Endodermal cell (in vitro differentiated cells): ENCODE data around the gene PGBD5. TPM values are rescaled to one million over a fixed set of nuclear protein-coding genes. Genes with fewer than 3 reads are reported as not detected.

Experiments
- DNase-seq: peaks from one replicate; pipeline ENCODE4 v3.0.0-alpha.2; 2017
- H3K27ac ChIP-seq: 2 replicates; pipeline ENCODE4 v1.5.1; 2013; ENCODE audit warnings: mild to moderate bottlenecking, low read depth, low read length, moderate library complexity
- H3K27me3 ChIP-seq: 2 replicates; pipeline ENCODE4 v1.6.1; 2013; ENCODE audit warnings: mild to moderate bottlenecking, low read length, moderate library complexity; ENCODE audit not compliant: insufficient read depth, control insufficient read depth, poor library complexity, severe bottlenecking
- H3K36me3 ChIP-seq: 2 replicates; pipeline ENCODE4 v1.7.0; 2013; ENCODE audit warnings: mild to moderate bottlenecking, low read length, moderate library complexity; ENCODE audit not compliant: control insufficient read depth, insufficient read depth
- H3K4me1 ChIP-seq: one replicate; pipeline ENCODE4 v1.7.0; 2013; ENCODE audit warnings: low read length; ENCODE audit not compliant: control insufficient read depth, insufficient read depth
- H3K4me3 ChIP-seq: 2 replicates; pipeline ENCODE4 v1.5.1; 2013; ENCODE audit warnings: mild to moderate bottlenecking, low read length, moderate library complexity
- H3K9ac ChIP-seq: 2 replicates; pipeline ENCODE4 v1.6.1; 2013; ENCODE audit warnings: mild to moderate bottlenecking, low read length, moderate library complexity; ENCODE audit not compliant: poor library complexity, severe bottlenecking; ENCODE audit errors: extremely low read depth
- H3K9me3 ChIP-seq: 2 replicates; pipeline ENCODE4 v1.6.1; 2013; ENCODE audit warnings: mild to moderate bottlenecking, low read length, moderate library complexity; ENCODE audit not compliant: control insufficient read depth
- H3K27ac Mint-ChIP-seq: 2 replicates; pipeline ENCODE4 v1.8.0; 2020; ENCODE audit warnings: mixed read lengths
- H3K27me3 Mint-ChIP-seq: 2 replicates; pipeline ENCODE4 v1.8.0; 2021; ENCODE audit warnings: mild to moderate bottlenecking, mixed read lengths; ENCODE audit not compliant: insufficient read depth
- H3K36me3 Mint-ChIP-seq: 2 replicates; pipeline ENCODE4 v1.8.0; 2020; ENCODE audit warnings: low read depth, mixed read lengths
- H3K4me1 Mint-ChIP-seq: 2 replicates; pipeline ENCODE4 v1.8.0; 2020; ENCODE audit warnings: mixed read lengths
- H3K4me3 Mint-ChIP-seq: 2 replicates; pipeline ENCODE4 v1.8.0; 2020; ENCODE audit warnings: mild to moderate bottlenecking, moderate library complexity, mixed read lengths
- H3K9me3 Mint-ChIP-seq: 2 replicates; pipeline ENCODE4 v1.8.0; 2020; ENCODE audit warnings: mild to moderate bottlenecking, mixed read lengths
- WGBS, 2 experiments: methylation state at CpG; one replicate each; pipeline versions ENCODE4 v1.1.5 to v1.1.7; 2013; ENCODE audit warnings: missing lambda C conversion rate in 2 of 2, mixed read lengths in 1 of 2; ENCODE audit not compliant: insufficient coverage in 1 of 2, insufficient read length in 1 of 2; 5-methylcytosine and 5-hydroxymethylcytosine counted together
- total RNA-seq, 2 donors: library from RNA; stranded (reverse); fragmentation: NEBNext Ultra II Directional in 1 of 2; extraction: Animal tissue kit (Norgen Biotek cat#: 25700) in 1 of 2; gene quantifications; 2 replicates in 1 of 2; 3 replicates in 1 of 2; pipeline ENCODE4 v1.2.1, GENCODE V29; 2021
- TF ChIP-seq, protein P1 (sequence below): fragments of 200-600 bp; sonication (generic); conservative IDR thresholded peaks from 2 replicates; pipeline ENCODE4 v1.5.0; 2021; ENCODE audit warnings: antibody characterized with exemption, mild to moderate bottlenecking

The PGBD5 gene
- total RNA-seq, 2 donors from 2014 or later, result 1.3 to 4.6 TPM

DNA sequence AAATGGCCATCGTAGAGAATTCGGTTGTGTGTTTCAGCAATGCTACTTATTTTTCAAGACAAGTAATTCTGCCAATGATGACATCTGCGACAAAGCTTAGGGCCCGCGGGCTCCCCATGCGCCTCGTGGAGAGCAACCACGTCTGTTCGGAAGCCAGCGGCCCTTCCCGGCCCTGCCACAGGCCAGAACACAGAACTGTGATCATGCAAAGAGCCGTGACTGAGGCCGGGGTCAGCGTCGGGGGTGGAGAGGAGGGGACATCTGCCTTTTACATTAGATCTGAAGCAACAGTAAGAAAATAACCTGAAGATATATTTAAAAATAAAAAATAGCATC is 103.7 kb downstream of the PGBD5 start:
- no peaks in the 10 kb centered on the region for H3K27me3 Mint-ChIP-seq
- no peaks in the 10 kb centered on the region for H3K4me1 Mint-ChIP-seq
- Histone ChIP-seq H3K27me3 (no peaks in the 10 kb centered on the region), H3K4me3 (no peak overlapping the region), H3K36me3 (no peaks in the 10 kb centered on the region), H3K9me3 (no peaks in the 10 kb centered on the region), H3K4me1 (no peaks in the 10 kb centered on the region), H3K9ac (no peak overlapping the region), H3K27ac (no peak overlapping the region)
- no peak overlapping the region for H3K4me3 Mint-ChIP-seq
- DNase-seq, result no peak
- H3K27ac Mint-ChIP-seq, result no peak overlapping the region
- WGBS, 2 experiments, result 92 to 97% methylated on average over 11 to 15 of the region's 15 CpGs
- H3K9me3 Mint-ChIP-seq, result no peaks in the 10 kb centered on the region
- TF ChIP-seq, protein P1, sequence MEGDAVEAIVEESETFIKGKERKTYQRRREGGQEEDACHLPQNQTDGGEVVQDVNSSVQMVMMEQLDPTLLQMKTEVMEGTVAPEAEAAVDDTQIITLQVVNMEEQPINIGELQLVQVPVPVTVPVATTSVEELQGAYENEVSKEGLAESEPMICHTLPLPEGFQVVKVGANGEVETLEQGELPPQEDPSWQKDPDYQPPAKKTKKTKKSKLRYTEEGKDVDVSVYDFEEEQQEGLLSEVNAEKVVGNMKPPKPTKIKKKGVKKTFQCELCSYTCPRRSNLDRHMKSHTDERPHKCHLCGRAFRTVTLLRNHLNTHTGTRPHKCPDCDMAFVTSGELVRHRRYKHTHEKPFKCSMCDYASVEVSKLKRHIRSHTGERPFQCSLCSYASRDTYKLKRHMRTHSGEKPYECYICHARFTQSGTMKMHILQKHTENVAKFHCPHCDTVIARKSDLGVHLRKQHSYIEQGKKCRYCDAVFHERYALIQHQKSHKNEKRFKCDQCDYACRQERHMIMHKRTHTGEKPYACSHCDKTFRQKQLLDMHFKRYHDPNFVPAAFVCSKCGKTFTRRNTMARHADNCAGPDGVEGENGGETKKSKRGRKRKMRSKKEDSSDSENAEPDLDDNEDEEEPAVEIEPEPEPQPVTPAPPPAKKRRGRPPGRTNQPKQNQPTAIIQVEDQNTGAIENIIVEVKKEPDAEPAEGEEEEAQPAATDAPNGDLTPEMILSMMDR, result no peak
- peaks cover 3% of the 10 kb centered on the region for H3K36me3 Mint-ChIP-seq

DNA sequence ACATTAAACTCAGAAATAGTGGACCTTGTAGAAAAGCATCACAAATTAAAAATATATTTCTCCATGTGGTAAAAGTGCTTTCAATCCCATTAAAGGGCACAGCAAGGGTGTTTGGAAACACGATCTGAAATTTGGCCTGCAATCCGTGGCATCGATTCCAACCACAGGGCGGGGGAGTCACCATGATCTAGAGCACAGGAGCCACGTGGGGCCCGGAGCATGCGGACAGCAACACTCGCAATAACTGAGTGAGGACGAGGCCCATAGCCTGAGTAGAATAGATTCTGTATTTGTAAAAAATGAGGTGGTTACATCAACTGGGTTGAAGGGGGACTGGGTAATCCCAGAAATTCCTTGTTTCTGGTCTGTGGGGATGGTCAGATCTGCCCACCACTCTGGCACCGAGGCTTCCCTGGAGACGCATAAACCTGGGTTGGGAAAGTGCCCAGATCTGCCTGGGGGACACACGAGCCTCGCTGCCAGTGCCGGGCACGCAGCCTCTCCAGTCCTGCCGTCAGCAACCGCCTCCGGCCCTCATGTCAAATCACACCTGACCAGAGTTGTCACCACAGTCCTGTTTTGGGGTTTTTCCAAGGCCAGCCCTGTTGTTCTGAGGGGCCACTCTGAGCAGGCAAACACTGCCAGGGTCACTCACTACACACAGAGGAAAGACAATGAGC is 104.3 kb downstream of the PGBD5 start:
- no peaks in the 10 kb centered on the region for H3K27me3 Mint-ChIP-seq
- no peaks in the 10 kb centered on the region for H3K27me3 ChIP-seq
- no peaks in the 10 kb centered on the region for H3K4me1 ChIP-seq
- TF ChIP-seq, protein P1, result no peak
- H3K4me1 Mint-ChIP-seq, result no peaks in the 10 kb centered on the region
- no peaks in the 10 kb centered on the region for H3K36me3 ChIP-seq
- no peak overlapping the region for H3K4me3 ChIP-seq
- DNase-seq, result no peak
- H3K9ac ChIP-seq, result no peak overlapping the region
- no peak overlapping the region for H3K27ac Mint-ChIP-seq
- WGBS, 2 experiments, result 92 to 97% methylated on average over 13 to 18 of the region's 18 CpGs
- no peaks in the 10 kb centered on the region for H3K9me3 ChIP-seq
- no peaks in the 10 kb centered on the region for H3K9me3 Mint-ChIP-seq
- H3K36me3 Mint-ChIP-seq, result peaks cover 3% of the 10 kb centered on the region
- H3K4me3 Mint-ChIP-seq, result no peak overlapping the region
- H3K27ac ChIP-seq, result no peak overlapping the region

DNA sequence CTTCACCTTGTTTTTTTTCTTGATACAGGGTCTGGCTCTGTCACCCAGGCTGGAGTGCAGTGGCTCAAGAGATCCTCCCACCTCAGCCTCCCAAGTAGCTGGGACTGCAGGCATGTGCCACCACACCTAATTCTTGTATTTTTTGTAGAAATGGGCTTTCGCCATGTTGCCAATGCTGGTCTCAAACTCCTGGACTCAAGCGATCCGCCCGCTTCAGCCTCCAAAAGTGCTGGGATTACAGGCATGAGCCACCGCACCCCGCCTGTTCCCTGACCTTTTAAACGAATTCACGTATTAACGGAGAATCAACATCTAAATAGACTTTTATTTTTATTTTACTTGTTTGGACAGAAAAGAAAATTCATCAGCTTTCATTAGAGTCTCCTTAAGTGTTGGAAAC is 104.8 kb downstream of the PGBD5 start:
- no peak overlapping the region for H3K4me3 ChIP-seq
- Mint-ChIP-seq H3K4me1 (no peaks in the 10 kb centered on the region), H3K4me3 (no peak overlapping the region), H3K27me3 (no peaks in the 10 kb centered on the region), H3K9me3 (no peaks in the 10 kb centered on the region), H3K27ac (no peak overlapping the region), H3K36me3 (peaks cover 3% of the 10 kb centered on the region)
- no peak for DNase-seq
- no peaks in the 10 kb centered on the region for H3K27me3 ChIP-seq
- H3K36me3 ChIP-seq, result no peaks in the 10 kb centered on the region
- TF ChIP-seq, protein P1, result no peak
- H3K9me3 ChIP-seq, result no peaks in the 10 kb centered on the region
- H3K9ac ChIP-seq, result no peak overlapping the region
- H3K4me1 ChIP-seq, result no peaks in the 10 kb centered on the region
- H3K27ac ChIP-seq, result no peak overlapping the region
- 88 to 91% methylated on average over 9 of the region's 9 CpGs for WGBS, 2 experiments
